Common myeloid progenitor, CD34-positive (primary cell): ENCODE data around the gene TMPRSS3.

Experiments
- CTCF ChIA-PET: fragments of 350-600 bp; sonication (Branson Sonifier 250); formaldehyde crosslinking; loops from one replicate; lab custom pipeline; 2021; ENCODE audit warnings: antibody characterized with exemption; lab: Charles Lee
- POLR2A ChIA-PET: fragments of 350-600 bp; sonication (Branson Sonifier 250); formaldehyde crosslinking; loops from one replicate; lab custom pipeline; 2021; ENCODE audit warnings: antibody characterized with exemption; lab: Charles Lee
- DNase-seq, 3 donors: peaks; one replicate each; pipeline versions ENCODE4 v3.0.0 to v3.0.0-alpha.2; 2013
- H3K27ac ChIP-seq, 2 experiments: 1 replicate in 1 of 2; 2 replicates in 1 of 2; pipeline ENCODE4 v1.7.0; 2013; ENCODE audit warnings: inconsistent platforms in 2 of 2, low read length in 2 of 2, mild to moderate bottlenecking in 2 of 2, low read depth in 1 of 2, moderate library complexity in 1 of 2; ENCODE audit not compliant: severe bottlenecking in 2 of 2, insufficient read depth in 1 of 2, poor library complexity in 1 of 2
- H3K27me3 ChIP-seq, 5 experiments: replicated peaks in 2 of 5; 1 replicate in 3 of 5; 2 replicates in 2 of 5; pipeline versions ENCODE4 v1.6.1 to v1.7.0; 2013; ENCODE audit warnings: low read length in 4 of 5, mild to moderate bottlenecking in 2 of 5, moderate library complexity in 2 of 5, inconsistent platforms in 1 of 5; ENCODE audit not compliant: insufficient read depth in 5 of 5, control insufficient read depth in 4 of 5
- H3K36me3 ChIP-seq, 4 experiments: 1 replicate in 2 of 4; 2 replicates in 2 of 4; pipeline versions ENCODE4 v1.6.1 to v1.7.0; 2013; ENCODE audit warnings: low read length in 3 of 4, control low read depth in 1 of 4, mild to moderate bottlenecking in 1 of 4; ENCODE audit not compliant: control insufficient read depth in 4 of 4, insufficient read depth in 4 of 4
- H3K4me1 ChIP-seq, 4 experiments: 1 replicate in 3 of 4; 2 replicates in 1 of 4; pipeline versions ENCODE4 v1.6.1 to v1.7.1; 2013; ENCODE audit warnings: low read length in 3 of 4, mild to moderate bottlenecking in 3 of 4, control low read depth in 1 of 4, inconsistent platforms in 1 of 4, moderate library complexity in 1 of 4; ENCODE audit not compliant: control insufficient read depth in 4 of 4, insufficient read depth in 4 of 4; ENCODE audit errors: control extremely low read depth in 1 of 4
- H3K4me3 ChIP-seq, 7 experiments: 1 replicate in 4 of 7; 2 replicates in 3 of 7; pipeline versions ENCODE4 v1.5.1 to v1.7.0; 2013; ENCODE audit warnings: mild to moderate bottlenecking in 7 of 7, low read length in 6 of 7, moderate library complexity in 6 of 7, inconsistent platforms in 2 of 7, low read depth in 2 of 7, control low read depth in 1 of 7; ENCODE audit not compliant: insufficient read depth in 4 of 7, control insufficient read depth in 1 of 7; ENCODE audit errors: extremely low read depth in 1 of 7
- H3K9me3 ChIP-seq, 5 experiments: 1 replicate in 4 of 5; 2 replicates in 1 of 5; pipeline versions ENCODE4 v1.6.1 to v1.7.1; 2013; ENCODE audit warnings: low read length in 4 of 5, mild to moderate bottlenecking in 2 of 5, inconsistent platforms in 1 of 5, low read depth in 1 of 5, moderate library complexity in 1 of 5; ENCODE audit not compliant: control insufficient read depth in 4 of 5, insufficient read depth in 2 of 5; ENCODE audit errors: control extremely low read depth in 1 of 5
- WGBS: methylation state at CpG from one replicate; pipeline ENCODE4 v1.1.5; 2013; ENCODE audit not compliant: insufficient coverage; 5-methylcytosine and 5-hydroxymethylcytosine counted together

Gene TMPRSS3

GRCh38 chr21:42414928-42415769, 19.3 kb upstream of the TMPRSS3 start:
- Histone ChIP-seq H3K4me3 (no peak overlapping the region), H3K36me3 (no peaks in the 10 kb centered on the region), H3K4me1 (peaks cover 0 to 10% (median 0%) of the 10 kb centered on the region in 4 experiments), H3K27me3 (peaks cover 0 to 2% (median 0%) of the 10 kb centered on the region in 5 experiments), H3K9me3 (peaks cover 0 to 2% (median 0%) of the 10 kb centered on the region in 5 experiments), H3K27ac (no peak overlapping the region)
- ChIA-PET CTCF (no interaction called here), POLR2A (no interaction called here)
- WGBS, result 70% methylated on average over 24 of the region's 27 CpGs
- peak; percentile 41 to 74 (median 61) for DNase-seq

GRCh38 chr21:42414553-42414927, 18.7 kb upstream of the TMPRSS3 start:
- Histone ChIP-seq H3K36me3 (no peaks in the 10 kb centered on the region), H3K27ac (no peak overlapping the region), H3K27me3 (peaks cover 0 to 2% (median 0%) of the 10 kb centered on the region in 5 experiments), H3K4me1 (peaks cover 0 to 10% (median 0%) of the 10 kb centered on the region in 4 experiments), H3K4me3 (no peak overlapping the region), H3K9me3 (peaks cover 0 to 2% (median 0%) of the 10 kb centered on the region in 5 experiments)
- CTCF ChIA-PET, result no interaction called here
- POLR2A ChIA-PET, result no interaction called here
- DNase-seq, result no peak
- 95% methylated on average over 8 of the region's 8 CpGs for WGBS

GRCh38 chr21:42414066-42414465, 18.2 kb upstream of the TMPRSS3 start:
- CTCF ChIA-PET, result interaction anchor here (0.8 kb wide), 1 partner anchor 43 kb away, joined by 3 read pairs; no protein-coding TSS in a partner anchor
- peaks cover 0 to 10% (median 0%) of the 10 kb centered on the region in 4 experiments for H3K4me1 ChIP-seq
- no peak overlapping the region for H3K4me3 ChIP-seq
- no peak for DNase-seq
- H3K36me3 ChIP-seq, result no peaks in the 10 kb centered on the region
- POLR2A ChIA-PET, result no interaction called here
- no peak overlapping the region for H3K27ac ChIP-seq
- 97% methylated on average over 5 of the region's 8 CpGs for WGBS
- H3K9me3 ChIP-seq, result no peaks in the 10 kb centered on the region
- H3K27me3 ChIP-seq, result peaks cover 0 to 2% (median 0%) of the 10 kb centered on the region in 5 experiments

- Histone ChIP-seq H3K9me3 (no peaks in the 10 kb centered on the region), H3K36me3 (no peaks in the 10 kb centered on the region), H3K4me3 (no peak overlapping the region), H3K27ac (no peak overlapping the region), H3K4me1 (peaks cover 0 to 10% (median 0%) of the 10 kb centered on the region in 4 experiments), H3K27me3 (peaks cover 0 to 2% (median 0%) of the 10 kb centered on the region in 5 experiments)
- CTCF ChIA-PET, result interaction anchor here (0.8 kb wide), 2 partner anchors 8 to 42 kb away, joined by 3 read pairs; no protein-coding TSS in a partner anchor
- POLR2A ChIA-PET, result no interaction called here
- no peak for DNase-seq
- whole genome bisulfite sequencing, result 96% methylated on average over 3 of the region's 4 CpGs
Measured at GRCh38 chr21:42413500-42413899, 17.6 kb upstream of the TMPRSS3 start.

GRCh38 chr21:42413093-42413492, 17.2 kb upstream of the TMPRSS3 start:
- DNase-seq, result no peak
- 92% methylated on average over 14 of the region's 14 CpGs for WGBS
- ChIA-PET POLR2A (no interaction called here), CTCF (interaction anchor here (0.8 to 1.3 kb wide), 3 partner anchors 8 to 42 kb away, joined by 3 read pairs; partner anchors contain the start of gene UBASH3A)
- H3K9me3 ChIP-seq, result no peaks in the 10 kb centered on the region
- H3K36me3 ChIP-seq, result no peaks in the 10 kb centered on the region
- no peak overlapping the region for H3K27ac ChIP-seq
- peaks cover 0 to 10% (median 0%) of the 10 kb centered on the region in 4 experiments for H3K4me1 ChIP-seq
- H3K27me3 ChIP-seq, result peaks cover 0 to 2% (median 0%) of the 10 kb centered on the region in 5 experiments
- H3K4me3 ChIP-seq, result no peak overlapping the region

GRCh38 chr21:42412636-42412933, 16.7 kb upstream of the TMPRSS3 start:
- Histone ChIP-seq H3K27ac (no peak overlapping the region), H3K9me3 (no peaks in the 10 kb centered on the region), H3K4me3 (no peak overlapping the region), H3K27me3 (peaks cover 0 to 2% (median 0%) of the 10 kb centered on the region in 5 experiments), H3K4me1 (peaks cover 0 to 10% (median 0%) of the 10 kb centered on the region in 4 experiments), H3K36me3 (no peaks in the 10 kb centered on the region)
- no peak for DNase-seq
- ChIA-PET CTCF (interaction anchor here (0.8 to 1.3 kb wide), 2 partner anchors 9 kb away, joined by 3 read pairs; partner anchors contain the start of gene UBASH3A), POLR2A (no interaction called here)
- WGBS, result 93% methylated on average over 2 of the region's 5 CpGs
